ENCODE measurements around the gene SIGLEC8.
"Not testable (repeated sequence)": the region's sequence is repeated elsewhere in the genome, so short reads cannot be mapped to it uniquely, and the experiment has no call there.

The SIGLEC8 gene

GRCh38 chr19:51468545-51468920, 10.3 kb upstream of the SIGLEC8 start:
- no peak for TF ChIP-seq CTCF (IDR thresholded peaks at IDR 0.05; ENCODE audit: low read length, missing control alignments)
- no peak for DNase-seq (ENCODE audit: low read depth)
- H3K4me3 ChIP-seq (replicated peaks; ENCODE audit: low read depth, low read length) = no peak overlapping the region

GRCh38 chr19:51467864-51468544, 9.8 kb upstream of the SIGLEC8 start:
- H3K4me3 ChIP-seq (replicated peaks; ENCODE audit: low read depth, low read length) = no peak overlapping the region
- no peak for TF ChIP-seq CTCF (IDR thresholded peaks at IDR 0.05; ENCODE audit: low read length, missing control alignments)
- no peak for DNase-seq (ENCODE audit: low read depth)

GRCh38 chr19:51466723-51467122, 8.5 kb upstream of the SIGLEC8 start:
- H3K4me3 ChIP-seq (replicated peaks; ENCODE audit: low read depth, low read length) = no peak overlapping the region
- DNase-seq (ENCODE audit: low read depth) = no peak
- TF ChIP-seq CTCF (IDR thresholded peaks at IDR 0.05; ENCODE audit: low read length, missing control alignments) = no peak

- not testable (repeated sequence) for H3K4me3 ChIP-seq (replicated peaks; ENCODE audit: low read depth, low read length); DNase-seq (ENCODE audit: low read depth)
These were observed 5.8 kb upstream of the SIGLEC8 start for GRCh38 chr19:51463976-51464581.

- no peak for DNase-seq (ENCODE audit: low read depth)
- no peak overlapping the region for H3K4me3 ChIP-seq (replicated peaks; ENCODE audit: low read depth, low read length)
- no peak for TF ChIP-seq CTCF (IDR thresholded peaks at IDR 0.05; ENCODE audit: low read length, missing control alignments)
These were observed 4.4 kb upstream of the SIGLEC8 start for GRCh38 chr19:51462681-51463080.

GRCh38 chr19:51462276-51462675, 4.0 kb upstream of the SIGLEC8 start:
- H3K4me3 ChIP-seq (replicated peaks; ENCODE audit: low read depth, low read length) = no peak overlapping the region
- TF ChIP-seq CTCF (IDR thresholded peaks at IDR 0.05; ENCODE audit: low read length, missing control alignments) = no peak
- DNase-seq (ENCODE audit: low read depth) = no peak

- TF ChIP-seq CTCF (IDR thresholded peaks at IDR 0.05; ENCODE audit: low read length, missing control alignments) = no peak
- no peak for DNase-seq (ENCODE audit: low read depth)
- no peak overlapping the region for H3K4me3 ChIP-seq (replicated peaks; ENCODE audit: low read depth, low read length)
These were observed 3.5 kb upstream of the SIGLEC8 start for GRCh38 chr19:51461723-51462161.
